CD4-positive, alpha-beta T cell (primary cell): ENCODE measurements around the gene AP3M1. TPM values are rescaled to one million over a fixed set of nuclear protein-coding genes. Genes with fewer than 3 reads are reported as not detected.

Experiments
- ATAC-seq: fragments of 200-7000 bp; cut with Tn5 transposase; one replicate; pipeline ENCODE4 v1.10.0; 2022; ENCODE audit warnings: mild to moderate bottlenecking; ENCODE audit not compliant: poor library complexity
- CTCF ChIA-PET: fragments of 350-600 bp; sonication (Branson Sonifier 250); formaldehyde crosslinking; loops from one replicate; lab custom pipeline; 2021; ENCODE audit warnings: antibody characterized with exemption, inconsistent platforms; lab: Charles Lee
- POLR2A ChIA-PET: fragments of 350-600 bp; sonication (Branson Sonifier 250); formaldehyde crosslinking; loops from one replicate; lab custom pipeline; 2021; ENCODE audit warnings: antibody characterized with exemption, inconsistent platforms; lab: Charles Lee
- DNase-seq, 14 experiments: peaks; one replicate each; pipeline ENCODE4 v3.0.0-alpha.2; 2013 to 2020; ENCODE audit warnings: mixed read lengths in 2 of 14
- H3K27ac ChIP-seq, 2 donors: one replicate each; pipeline versions ENCODE4 v1.5.1 to v1.7.0; 2013; ENCODE audit warnings: low read length in 2 of 2, low read depth in 1 of 2, mild to moderate bottlenecking in 1 of 2
- H3K27me3 ChIP-seq, 2 experiments: 1 replicate in 1 of 2; 2 replicates in 1 of 2; pipeline versions ENCODE4 v1.6.1 to v1.7.0; 2013; ENCODE audit warnings: low read length in 2 of 2, control low read depth in 1 of 2, mild to moderate bottlenecking in 1 of 2, moderate library complexity in 1 of 2; ENCODE audit not compliant: insufficient read depth in 2 of 2, control insufficient read depth in 1 of 2
- H3K36me3 ChIP-seq: one replicate; pipeline ENCODE4 v1.6.1; 2013; ENCODE audit warnings: low read length, control low read depth; ENCODE audit not compliant: insufficient read depth
- H3K4me1 ChIP-seq: one replicate; pipeline ENCODE4 v1.6.1; 2013; ENCODE audit warnings: low read length, control low read depth; ENCODE audit not compliant: insufficient read depth
- H3K4me3 ChIP-seq: one replicate; pipeline ENCODE4 v1.5.1; 2013; ENCODE audit warnings: mild to moderate bottlenecking, low read length, moderate library complexity
- H3K9me3 ChIP-seq, 2 experiments: 1 replicate in 1 of 2; 2 replicates in 1 of 2; pipeline versions ENCODE4 v1.6.1 to v1.7.0; 2013; ENCODE audit warnings: low read length in 2 of 2, mild to moderate bottlenecking in 2 of 2, control low read depth in 1 of 2, moderate library complexity in 1 of 2; ENCODE audit not compliant: control insufficient read depth in 1 of 2, insufficient read depth in 1 of 2
- H3K27ac Mint-ChIP-seq: one replicate; pipeline ENCODE4 v1.8.0; 2020; ENCODE audit warnings: mixed read lengths
- H3K27me3 Mint-ChIP-seq: one replicate; pipeline ENCODE4 v1.8.0; 2021; ENCODE audit warnings: mixed read lengths
- H3K36me3 Mint-ChIP-seq: one replicate; pipeline ENCODE4 v1.8.0; 2021; ENCODE audit warnings: low read depth, mixed read lengths
- H3K4me1 Mint-ChIP-seq: one replicate; pipeline ENCODE4 v1.8.0; 2021; ENCODE audit warnings: low read depth, mixed read lengths
- H3K4me3 Mint-ChIP-seq: one replicate; pipeline ENCODE4 v1.8.0; 2020; ENCODE audit warnings: mild to moderate bottlenecking, mixed read lengths
- H3K9me3 Mint-ChIP-seq: one replicate; pipeline ENCODE4 v1.8.0; 2020; ENCODE audit warnings: mixed read lengths
- intact Hi-C, 2 experiments: fragments of 100-400 bp; cut with DNase I in 1 of 2; cut with micrococcal nuclease in 1 of 2; formaldehyde crosslinking; loops; one replicate each; pipeline versions ENCODE4 v1.15.1 to v1.9.0; 2023 to 2025; cut with DNase I, micrococcal nuclease
- total RNA-seq, 174 experiments: library from RNA in 2 of 174; stranded (reverse) in 2 of 174; gene quantifications; one replicate each; pipeline ENCODE4 v1.2.3 and lab custom pipeline; 2021 to 2026
- TF ChIP-seq, protein P1 (sequence below): fragments of 200-600 bp; IDR thresholded peaks from one replicate; pipeline ENCODE4 v1.8.0; 2022; ENCODE audit warnings: antibody characterized with exemption, mild to moderate bottlenecking

The AP3M1 gene
- total RNA-seq, 2 experiments from 2014 or later: 14.8 to 17.6 TPM

GRCh38 chr10:74078037-74078436 is 72.6 kb downstream of the AP3M1 start:
- Mint-ChIP-seq H3K27ac (peak overlapping the region; percentile 1), H3K27me3 (no peaks in the 10 kb centered on the region), H3K36me3 (peaks cover 64% of the 10 kb centered on the region), H3K4me3 (no peak overlapping the region), H3K4me1 (peaks cover 15% of the 10 kb centered on the region), H3K9me3 (no peaks in the 10 kb centered on the region)
- Histone ChIP-seq H3K4me1 (no peaks in the 10 kb centered on the region), H3K27ac (no peak overlapping the region), H3K36me3 (peaks cover 38% of the 10 kb centered on the region), H3K9me3 (no peaks in the 10 kb centered on the region), H3K27me3 (no peaks in the 10 kb centered on the region), H3K4me3 (no peak overlapping the region)
- DNase-seq (peak in 4 of 14 experiments; percentile 9 to 44 (median 30)), ATAC-seq (peak; percentile 46)
- CTCF ChIA-PET: interaction anchor here (1.7 kb wide), 1 partner anchor 137 kb away, joined by 4 read pairs; no protein-coding TSS in a partner anchor
- intact Hi-C loops: loop anchor here (5.0 kb wide), 2 partner anchors 136 to 231 kb away; no protein-coding TSS in a partner anchor
- TF ChIP-seq, protein P1, sequence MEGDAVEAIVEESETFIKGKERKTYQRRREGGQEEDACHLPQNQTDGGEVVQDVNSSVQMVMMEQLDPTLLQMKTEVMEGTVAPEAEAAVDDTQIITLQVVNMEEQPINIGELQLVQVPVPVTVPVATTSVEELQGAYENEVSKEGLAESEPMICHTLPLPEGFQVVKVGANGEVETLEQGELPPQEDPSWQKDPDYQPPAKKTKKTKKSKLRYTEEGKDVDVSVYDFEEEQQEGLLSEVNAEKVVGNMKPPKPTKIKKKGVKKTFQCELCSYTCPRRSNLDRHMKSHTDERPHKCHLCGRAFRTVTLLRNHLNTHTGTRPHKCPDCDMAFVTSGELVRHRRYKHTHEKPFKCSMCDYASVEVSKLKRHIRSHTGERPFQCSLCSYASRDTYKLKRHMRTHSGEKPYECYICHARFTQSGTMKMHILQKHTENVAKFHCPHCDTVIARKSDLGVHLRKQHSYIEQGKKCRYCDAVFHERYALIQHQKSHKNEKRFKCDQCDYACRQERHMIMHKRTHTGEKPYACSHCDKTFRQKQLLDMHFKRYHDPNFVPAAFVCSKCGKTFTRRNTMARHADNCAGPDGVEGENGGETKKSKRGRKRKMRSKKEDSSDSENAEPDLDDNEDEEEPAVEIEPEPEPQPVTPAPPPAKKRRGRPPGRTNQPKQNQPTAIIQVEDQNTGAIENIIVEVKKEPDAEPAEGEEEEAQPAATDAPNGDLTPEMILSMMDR: no peak
- POLR2A ChIA-PET: no interaction called here

DNA sequence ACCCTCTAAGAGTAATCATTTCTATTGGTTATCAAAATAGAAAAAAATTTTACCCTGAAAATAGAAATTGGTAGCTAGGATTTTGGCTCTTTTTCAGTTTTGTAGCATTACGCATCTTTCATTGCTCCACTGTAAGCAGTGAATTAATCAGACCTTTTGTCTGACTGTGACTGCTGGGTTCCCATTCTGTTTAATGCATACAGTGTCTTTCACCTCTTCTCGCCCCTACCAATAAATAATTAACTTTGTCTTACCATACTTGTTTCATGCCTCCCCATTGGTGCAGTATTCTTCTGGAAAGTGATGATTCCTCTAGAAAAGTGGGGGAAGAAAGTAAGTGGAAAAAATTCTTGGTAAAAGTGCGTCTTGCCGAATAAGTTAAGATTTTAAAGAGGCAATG is 73.2 kb downstream of the AP3M1 start:
- Histone ChIP-seq H3K36me3 (peaks cover 40% of the 10 kb centered on the region), H3K27ac (no peak overlapping the region), H3K4me3 (no peak overlapping the region), H3K9me3 (no peaks in the 10 kb centered on the region), H3K27me3 (no peaks in the 10 kb centered on the region), H3K4me1 (no peaks in the 10 kb centered on the region)
- no peak for ATAC-seq
- Mint-ChIP-seq H3K4me3 (no peak overlapping the region), H3K36me3 (peaks cover 66% of the 10 kb centered on the region), H3K27ac (no peak overlapping the region), H3K4me1 (peaks cover 15% of the 10 kb centered on the region), H3K9me3 (no peaks in the 10 kb centered on the region), H3K27me3 (no peaks in the 10 kb centered on the region)
- TF ChIP-seq, protein P1: no peak
- POLR2A ChIA-PET: no interaction called here
- DNase-seq: no peak
- intact Hi-C loops: loop anchor here (5.0 kb wide), 2 partner anchors 135 to 230 kb away; no protein-coding TSS in a partner anchor
- CTCF ChIA-PET: no interaction called here

- Histone ChIP-seq H3K4me3 (no peak overlapping the region), H3K27me3 (no peaks in the 10 kb centered on the region), H3K27ac (no peak overlapping the region), H3K36me3 (peaks cover 38% of the 10 kb centered on the region), H3K9me3 (no peaks in the 10 kb centered on the region), H3K4me1 (no peaks in the 10 kb centered on the region)
- TF ChIP-seq, protein P1: no peak
- ATAC-seq (no peak), DNase-seq (no peak)
- CTCF ChIA-PET: no interaction called here
- Mint-ChIP-seq H3K27ac (no peak overlapping the region), H3K27me3 (no peaks in the 10 kb centered on the region), H3K4me1 (peaks cover 15% of the 10 kb centered on the region), H3K9me3 (no peaks in the 10 kb centered on the region), H3K36me3 (peaks cover 63% of the 10 kb centered on the region), H3K4me3 (no peak overlapping the region)
- POLR2A ChIA-PET: interaction anchor here (0.7 to 1.3 kb wide), 2 partner anchors 21 to 1205 kb away, joined by 3 to 4 read pairs; no protein-coding TSS in a partner anchor
- intact Hi-C loops: loop anchor here (5.0 kb wide), 2 partner anchors 135 to 230 kb away; no protein-coding TSS in a partner anchor
Observed at GRCh38 chr10:74076961-74077360, 73.7 kb downstream of the AP3M1 start.
